Measurements from ENCODE around the gene FAM118B.

GRCh38 chr11:126167488-126167887 lies 44.1 kb upstream of the FAM118B start:
- TF ChIP-seq CTCF (IDR thresholded peaks at IDR 0.05), result no peak
- no peak for TF ChIP-seq POLR2A (IDR thresholded peaks at IDR 0.05)
- no peak for TF ChIP-seq POLR2AphosphoS5 (IDR thresholded peaks at IDR 0.05)
- no peak for TF ChIP-seq EP300 (IDR thresholded peaks at IDR 0.05)

Data from stomach (tissue), 4 donors.